Fibroblast of lung (primary cell): ENCODE results near the gene CENPL.

Experiments used
- CTCF ChIP-seq, 2 donors: IDR thresholded peaks in 1 of 2; conservative IDR thresholded peaks in 1 of 2; 1 replicate in 1 of 2; 2 replicates in 1 of 2; pipeline ENCODE4 v1.5.1; 2011 to 2012; ENCODE audit warnings: low read length in 2 of 2, control low read depth in 1 of 2, inconsistent platforms in 1 of 2, low read depth in 1 of 2, mild to moderate bottlenecking in 1 of 2
- EZH2 ChIP-seq: IDR thresholded peaks from 2 replicates; pipeline ENCODE4 v1.5.1; 2012; ENCODE audit warnings: low read length, control low read depth, mild to moderate bottlenecking; ENCODE audit errors: missing control alignments

DNA sequence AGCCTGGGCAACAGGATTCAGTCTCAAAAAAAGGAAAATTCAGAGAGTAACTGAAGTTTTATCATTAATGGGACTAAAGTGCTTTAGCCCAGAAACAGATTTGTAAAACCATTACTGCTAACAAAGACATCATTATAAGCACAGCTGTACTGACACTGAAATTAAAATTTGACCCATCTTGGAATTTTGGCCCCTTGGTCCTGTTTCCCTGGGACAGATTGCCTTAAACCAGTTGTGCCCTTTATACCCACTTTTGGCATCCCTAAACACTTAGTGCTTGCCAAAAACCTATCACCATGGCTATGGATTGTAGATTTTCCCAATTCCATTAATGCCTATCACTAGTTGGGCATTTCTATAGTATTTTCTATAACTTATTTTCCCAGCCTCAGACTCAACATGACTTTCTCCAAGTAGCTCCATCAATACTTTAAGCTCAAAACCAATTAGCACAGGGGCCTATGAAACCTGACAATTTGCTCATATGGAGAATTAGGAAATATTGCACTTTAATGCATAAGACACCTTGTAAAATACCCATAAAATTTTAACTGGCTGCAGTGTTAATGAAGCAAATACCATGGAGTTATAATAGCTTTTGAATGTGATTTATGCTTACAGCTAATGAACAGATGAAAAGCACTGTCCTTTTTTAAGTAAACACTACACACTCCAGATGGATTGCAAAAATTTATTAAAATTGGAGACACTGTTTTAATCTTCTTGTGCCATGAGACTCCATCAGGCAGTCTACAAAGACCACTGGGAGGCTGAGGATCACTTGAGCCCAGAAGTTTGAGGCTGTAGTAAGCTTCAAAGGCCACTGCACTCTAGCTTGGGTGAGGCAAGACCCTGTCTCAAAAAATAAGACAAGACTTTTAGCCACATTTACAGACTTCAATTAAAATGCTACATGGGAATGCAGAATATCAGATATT is 38.8 kb upstream of the CENPL start:
- no peak for TF ChIP-seq CTCF (conservative IDR thresholded peaks at IDR 0.05 in 1 of 2, IDR thresholded peaks at IDR 0.05 in 1 of 2; ENCODE audit: low read depth in 1 of 2, low read length in 2 of 2)
- TF ChIP-seq EZH2, result no peak
